K562 (cell line): Measurements from ENCODE around the gene RHBDF2. TPM values are rescaled to one million over a fixed set of nuclear protein-coding genes. Genes with fewer than 3 reads are reported as not detected.
A peak's percentile ranks its signal among the peaks of the same experiment; 100 is the strongest.

Source experiments
- ATAC-seq: fragments of 200-7000 bp; cut with Tn5 transposase; 3 replicates; pipeline ENCODE4 v1.9.1; 2020; ENCODE audit warnings: moderate library complexity
- BruUV-seq: library from RNA; stranded (reverse); fragments of 400-500 nt; replicated peaks from 2 replicates; lab custom pipeline; 2021; lab: Mats Ljungman, UMichigan
- CTCF ChIA-PET: fragments of 300-600 bp; formaldehyde crosslinking; extraction: SDS; loops from one replicate; lab custom pipeline; 2021; ENCODE audit warnings: low intra/inter-chr PET ratio; lab: Yijun Ruan, JAX
- POLR2A ChIA-PET: fragments of 300-600, 350-650 bp; sonication (Branson Sonifier 250); formaldehyde crosslinking; extraction: SDS; loops from one replicate; lab custom pipeline; 2021; ENCODE audit warnings: antibody characterized with exemption, inconsistent platforms; lab: Yijun Ruan, JAX
- DNase-seq, 4 experiments: peaks; one replicate each; pipeline versions ENCODE4 v3.0.0 to v3.0.0-alpha.2; 2011 to 2018; ENCODE audit warnings: low spot score in 3 of 4, mixed read lengths in 3 of 4; ENCODE audit errors: extremely low read depth in 1 of 4
- FAIRE-seq: peaks from 2 replicates; lab custom pipeline; 2011; peaks lifted over from hg19 to GRCh38; lab: Jason Lieb, UNC
- H2AFZ ChIP-seq: 2 replicates; pipeline ENCODE4 v1.6.0; 2011; ENCODE audit warnings: low read depth, low read length, control low read depth, inconsistent platforms
- H3K27ac ChIP-seq: fragments of 200-600 bp; 3 replicates; pipeline ENCODE4 v1.8.0; 2011; ENCODE audit warnings: low read depth, mild to moderate bottlenecking, control low read depth, inconsistent platforms, low read length, moderate library complexity, mixed read lengths; ENCODE audit errors: extremely low read depth
- H3K27me3 ChIP-seq, 2 experiments: fragments of 300-600 bp in 1 of 2; 2 replicates in 1 of 2; 3 replicates in 1 of 2; pipeline versions ENCODE4 v1.6.0 to v1.8.0; 2011; ENCODE audit warnings: inconsistent platforms in 2 of 2, low read length in 2 of 2, mild to moderate bottlenecking in 1 of 2, mixed read lengths in 1 of 2, moderate library complexity in 1 of 2; ENCODE audit not compliant: control insufficient read depth in 2 of 2, insufficient read depth in 2 of 2
- H3K36me3 ChIP-seq: fragments of 300-600 bp; 3 replicates; pipeline ENCODE4 v1.8.0; 2011; ENCODE audit warnings: mild to moderate bottlenecking, low read length, inconsistent platforms; ENCODE audit not compliant: control insufficient read depth, insufficient read depth
- H3K4me1 ChIP-seq, 2 experiments: fragments of 200-600 bp in 1 of 2; replicated peaks in 1 of 2; 2 replicates in 1 of 2; 3 replicates in 1 of 2; pipeline versions ENCODE4 v1.5.1 to v1.8.0; 2011; ENCODE audit warnings: inconsistent platforms in 2 of 2, low read length in 2 of 2, mild to moderate bottlenecking in 1 of 2, mixed read lengths in 1 of 2, moderate library complexity in 1 of 2; ENCODE audit not compliant: control insufficient read depth in 2 of 2, insufficient read depth in 2 of 2
- H3K4me2 ChIP-seq: 2 replicates; pipeline ENCODE4 v1.6.1; 2011; ENCODE audit warnings: low read length, control low read depth, inconsistent platforms, mixed read lengths; ENCODE audit not compliant: insufficient read depth
- H3K4me3 ChIP-seq: fragments of 200-600 bp; sonication (generic), shearing (Covaris generic); 2 replicates; pipeline ENCODE4 v1.5.1; 2016; ENCODE audit warnings: control low read depth, inconsistent platforms
- H3K79me2 ChIP-seq: fragments of 200-600 bp; 3 replicates; pipeline ENCODE4 v1.8.0; 2011; ENCODE audit warnings: low read length, inconsistent platforms; ENCODE audit not compliant: control insufficient read depth, insufficient read depth
- H3K9ac ChIP-seq, 2 experiments: 2 replicates each; pipeline versions ENCODE4 v1.6.0 to v1.6.1; 2011; ENCODE audit warnings: low read depth in 2 of 2, low read length in 2 of 2, control low read depth in 1 of 2, inconsistent platforms in 1 of 2, mild to moderate bottlenecking in 1 of 2, mixed read lengths in 1 of 2; ENCODE audit not compliant: insufficient read depth in 1 of 2
- H3K9me1 ChIP-seq: one replicate; pipeline ENCODE4 v1.6.0; 2011; ENCODE audit warnings: inconsistent platforms, mild to moderate bottlenecking, low read length, moderate library complexity; ENCODE audit not compliant: control insufficient read depth, insufficient read depth
- H3K9me3 ChIP-seq: replicated peaks from 2 replicates; pipeline ENCODE4 v1.5.1; 2011; ENCODE audit warnings: low read depth, low read length, inconsistent platforms; ENCODE audit not compliant: control insufficient read depth, insufficient read depth
- H4K20me1 ChIP-seq: replicated peaks from 2 replicates; pipeline ENCODE4 v1.6.1; 2011; ENCODE audit warnings: low read length, inconsistent platforms, mixed read lengths; ENCODE audit not compliant: control insufficient read depth, insufficient read depth
- CLOCK ChIP-seq: fragments of 250-450 bp; sonication (Bioruptor Pico); IDR thresholded peaks from 2 replicates; pipeline ENCODE4 v1.4.0; 2020; ENCODE audit warnings: mild to moderate bottlenecking, moderate library complexity, borderline replicate concordance
- FOXA3 ChIP-seq, 2 experiments: fragments of 450-650 bp in 1 of 2; sonication (generic) in 1 of 2; formaldehyde crosslinking; IDR thresholded peaks in 1 of 2; conservative IDR thresholded peaks in 1 of 2; 2 replicates each; pipeline versions ENCODE4 v1.4.0 to v1.8.0; 2020 to 2022; ENCODE audit warnings: mild to moderate bottlenecking in 2 of 2, missing genetic modification reagents in 1 of 2
- GTF2B ChIP-seq: IDR thresholded peaks from 2 replicates; pipeline ENCODE4 v1.6.1; 2011; ENCODE audit not compliant: insufficient read length; ENCODE audit errors: extremely low read depth
- HLTF ChIP-seq: fragments of 450-650 bp; IDR thresholded peaks from 2 replicates; pipeline ENCODE4 v1.6.1; 2016
- MLLT1 ChIP-seq, 2 experiments: fragments of 450-650 bp; IDR thresholded peaks; 2 replicates each; pipeline ENCODE4 v1.6.1; 2016
- NELFE ChIP-seq: IDR thresholded peaks from 2 replicates; pipeline ENCODE4 v1.6.1; 2011; ENCODE audit warnings: mild to moderate bottlenecking; ENCODE audit not compliant: insufficient read depth, insufficient read length
- NKRF ChIP-seq: fragments of 450-650 bp; IDR thresholded peaks from 2 replicates; pipeline ENCODE4 v1.6.1; 2016; ENCODE audit warnings: borderline replicate concordance
- RBBP5 ChIP-seq: fragments of 200-600 bp; sonication (generic); IDR thresholded peaks from 2 replicates; pipeline ENCODE4 v1.6.1; 2012; ENCODE audit warnings: borderline replicate concordance, mild to moderate bottlenecking, low read length, control low read depth, inconsistent platforms; ENCODE audit not compliant: insufficient read depth, poor library complexity, severe bottlenecking
- SMARCA5 ChIP-seq: fragments of 450-650 bp; IDR thresholded peaks from 2 replicates; pipeline ENCODE4 v1.6.1; 2016
- TFE3 ChIP-seq: fragments of 450-650 bp; formaldehyde crosslinking; IDR thresholded peaks from 2 replicates; pipeline ENCODE4 v1.4.0; 2020; ENCODE audit warnings: mild to moderate bottlenecking, mixed read lengths
- ZBTB34 ChIP-seq: fragments of 250-450 bp; sonication (Bioruptor Pico); IDR thresholded peaks from 2 replicates; pipeline ENCODE4 v1.8.0; 2021; ENCODE audit warnings: mild to moderate bottlenecking, moderate library complexity
- WGBS: fragments of 100-300 bp; shearing (Covaris generic); methylation state at CpG from one replicate; pipeline ENCODE4 v1.1.6; 2016; ENCODE audit warnings: low coverage, mixed read lengths; ENCODE audit not compliant: insufficient coverage; ENCODE audit errors: missing lambda C conversion rate; 5-methylcytosine and 5-hydroxymethylcytosine counted together
- in situ Hi-C: fragments of 300-500 bp; cut with MboI; formaldehyde crosslinking; loops from 4 replicates; pipeline ENCODE4 v1.15.0; 2018; ENCODE audit warnings: inconsistent platforms, mixed read lengths
- intact Hi-C: fragments of 100-400 bp; cut with micrococcal nuclease; formaldehyde crosslinking; loops from 2 replicates; pipeline ENCODE4 v1.14.2; 2022
- polyA plus RNA-seq, 8 experiments: library from polyadenylated mRNA; depleted of rRNA in 4 of 8; stranded (reverse) in 5 of 8; unstranded in 3 of 8; fragments of >200 nt; fragmentation: Nextera tagmentation in 2 of 8; fragmentation: Illumina TruSeq in 1 of 8; extraction: Ambion mirVana in 2 of 8; extraction: Trizol in 1 of 8; gene quantifications; 2 replicates each; pipeline versions ENCODE4 v1.2.1 to v1.2.3, GENCODE V29; 2011 to 2014; ENCODE audit warnings: inconsistent platforms in 1 of 8, missing spikeins in 1 of 8
- total RNA-seq, 7 experiments: library from RNA; depleted of rRNA in 6 of 7; stranded (reverse); fragments of >200 nt in 6 of 7; fragmentation: Illumina TruSeq in 2 of 7; extraction: Trizol in 2 of 7; gene quantifications; 2 replicates each; pipeline versions ENCODE4 v1.2.1 to v1.2.3, GENCODE V29; 2011 to 2021; ENCODE audit warnings: low replicate concordance in 1 of 7

The RHBDF2 gene
- total and polyA plus RNA-seq, 9 of the 15 experiments (the other 6 are each of a cell fraction or from before 2014, with no cell fraction given) = 0.04 to 2.8 (median 1.1) TPM

GRCh38 chr17:76528156-76528527 is 26.9 kb upstream of the RHBDF2 start:
- peak overlapping the region; percentile 81 to 92 for H3K9ac ChIP-seq
- TF ChIP-seq GTF2B (no peak), FOXA3 (CRISPR knock-in tag; conservative IDR thresholded peaks at IDR 0.05 in 1 of 2, IDR thresholded peaks at IDR 0.05 in 1 of 2) (no peak), ZBTB34 (CRISPR knock-in tag) (no peak), HLTF (no peak), MLLT1 (IDR thresholded peaks at IDR 0.05) (no peak), RBBP5 (no peak), NELFE (no peak), NKRF (no peak), CLOCK (CRISPR knock-in tag) (no peak), SMARCA5 (no peak), TFE3 (CRISPR knock-in tag) (no peak)

More at GRCh38 chr17:76528156-76528527, 26.9 kb upstream of the RHBDF2 start:
- ATAC-seq (no peak), DNase-seq (no peak), FAIRE-seq (no peak)
- Histone ChIP-seq H3K4me3 (no peak overlapping the region), H3K36me3 (no peaks in the 10 kb centered on the region; the same call in 2 of the 3 replicates), H4K20me1 (no peaks in the 10 kb centered on the region), H3K4me2 (peak overlapping the region; percentile 71; the same call in 1 of the 2 replicates), H3K27ac (peak overlapping the region; percentile 89), H3K27me3 (no peaks in the 10 kb centered on the region), H3K9me3 (no peaks in the 10 kb centered on the region), H3K79me2 (no peaks in the 10 kb centered on the region), H3K9me1 (no peaks in the 10 kb centered on the region), H3K4me1 (peaks cover 33 to 54% of the 10 kb centered on the region in 2 experiments), H2AFZ (peak overlapping the region; percentile 97)
- intact Hi-C loops = loop anchor here (1.0 kb wide), 1 partner anchor 19 kb away; no protein-coding TSS in a partner anchor
- ChIA-PET CTCF (no interaction called here), POLR2A (interaction anchor here (0.6 to 2.4 kb wide), 7 partner anchors 12 to 180 kb away, joined by 3 to 18 read pairs (median 3); partner anchors contain the start of gene PRCD)
- in situ Hi-C loops = no loop called here
- BruUV-seq = no TSS peak
- 95% methylated on average over 15 of the region's 15 CpGs for WGBS
